AG10803 (cell line): ENCODE results near the gene TBATA.

Source experiments
- DNase-seq: peaks from one replicate; pipeline ENCODE4 v3.0.0; 2010; ENCODE audit warnings: low read depth
- H3K4me3 ChIP-seq: 2 replicates; pipeline ENCODE4 v1.5.1; 2011; ENCODE audit warnings: mild to moderate bottlenecking, low read length, control low read depth
- TF ChIP-seq, protein P1 (sequence below): conservative IDR thresholded peaks from 2 replicates; pipeline ENCODE4 v1.5.1; 2011; ENCODE audit warnings: mild to moderate bottlenecking, low read length, control low read depth, inconsistent platforms

The TBATA gene

DNA sequence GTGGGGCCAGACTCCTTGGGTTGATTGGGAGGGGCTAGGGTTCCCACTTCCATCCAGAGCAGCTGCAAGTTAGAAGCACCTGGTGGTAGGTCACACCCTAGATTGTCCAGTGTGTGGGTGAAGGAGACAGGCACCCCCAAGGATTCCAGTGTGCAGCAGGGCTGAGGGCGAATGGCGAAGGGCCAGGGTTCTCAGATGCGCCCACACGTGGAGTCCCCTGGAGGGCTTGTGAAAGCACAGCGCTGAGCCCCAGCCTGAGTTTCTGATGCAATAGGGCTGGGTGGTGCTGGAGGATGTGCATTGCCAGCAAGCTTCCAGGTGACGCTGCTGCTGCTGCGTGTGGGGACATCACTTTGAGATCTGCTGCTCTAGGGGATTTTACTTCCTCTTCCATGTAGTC, 25.4 kb downstream of the TBATA start:
- DNase-seq = no peak
- TF ChIP-seq, protein P1, sequence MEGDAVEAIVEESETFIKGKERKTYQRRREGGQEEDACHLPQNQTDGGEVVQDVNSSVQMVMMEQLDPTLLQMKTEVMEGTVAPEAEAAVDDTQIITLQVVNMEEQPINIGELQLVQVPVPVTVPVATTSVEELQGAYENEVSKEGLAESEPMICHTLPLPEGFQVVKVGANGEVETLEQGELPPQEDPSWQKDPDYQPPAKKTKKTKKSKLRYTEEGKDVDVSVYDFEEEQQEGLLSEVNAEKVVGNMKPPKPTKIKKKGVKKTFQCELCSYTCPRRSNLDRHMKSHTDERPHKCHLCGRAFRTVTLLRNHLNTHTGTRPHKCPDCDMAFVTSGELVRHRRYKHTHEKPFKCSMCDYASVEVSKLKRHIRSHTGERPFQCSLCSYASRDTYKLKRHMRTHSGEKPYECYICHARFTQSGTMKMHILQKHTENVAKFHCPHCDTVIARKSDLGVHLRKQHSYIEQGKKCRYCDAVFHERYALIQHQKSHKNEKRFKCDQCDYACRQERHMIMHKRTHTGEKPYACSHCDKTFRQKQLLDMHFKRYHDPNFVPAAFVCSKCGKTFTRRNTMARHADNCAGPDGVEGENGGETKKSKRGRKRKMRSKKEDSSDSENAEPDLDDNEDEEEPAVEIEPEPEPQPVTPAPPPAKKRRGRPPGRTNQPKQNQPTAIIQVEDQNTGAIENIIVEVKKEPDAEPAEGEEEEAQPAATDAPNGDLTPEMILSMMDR = no peak; the same call in 1 of the 2 replicates
- H3K4me3 ChIP-seq = no peak overlapping the region

- no peak overlapping the region for H3K4me3 ChIP-seq
- peak; percentile 73 for DNase-seq
- TF ChIP-seq, protein P1 = peak; percentile 86
These were observed 26.2 kb downstream of the TBATA start for GRCh38 chr10:70758757-70759514.

DNA sequence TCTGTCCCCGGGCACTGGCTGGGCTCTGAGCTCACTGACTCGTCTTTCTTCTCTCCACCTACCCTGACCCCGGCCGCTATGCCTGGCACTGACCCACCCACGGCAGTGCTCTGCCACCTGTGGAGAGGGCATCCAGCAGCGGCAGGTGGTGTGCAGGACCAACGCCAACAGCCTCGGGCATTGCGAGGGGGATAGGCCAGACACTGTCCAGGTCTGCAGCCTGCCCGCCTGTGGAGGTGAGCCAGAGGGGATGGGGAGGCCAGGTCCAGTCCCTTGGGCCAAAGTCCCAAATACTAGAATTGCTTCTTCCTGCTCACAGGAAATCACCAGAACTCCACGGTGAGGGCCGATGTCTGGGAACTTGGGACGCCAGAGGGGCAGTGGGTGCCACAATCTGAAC, 27.3 kb downstream of the TBATA start:
- H3K4me3 ChIP-seq = no peak overlapping the region
- TF ChIP-seq, protein P1 = no peak
- no peak for DNase-seq

- no peak for DNase-seq
- TF ChIP-seq, protein P1 = no peak
- H3K4me3 ChIP-seq = no peak overlapping the region
These were observed 28.3 kb downstream of the TBATA start for GRCh38 chr10:70756700-70757360.

DNA sequence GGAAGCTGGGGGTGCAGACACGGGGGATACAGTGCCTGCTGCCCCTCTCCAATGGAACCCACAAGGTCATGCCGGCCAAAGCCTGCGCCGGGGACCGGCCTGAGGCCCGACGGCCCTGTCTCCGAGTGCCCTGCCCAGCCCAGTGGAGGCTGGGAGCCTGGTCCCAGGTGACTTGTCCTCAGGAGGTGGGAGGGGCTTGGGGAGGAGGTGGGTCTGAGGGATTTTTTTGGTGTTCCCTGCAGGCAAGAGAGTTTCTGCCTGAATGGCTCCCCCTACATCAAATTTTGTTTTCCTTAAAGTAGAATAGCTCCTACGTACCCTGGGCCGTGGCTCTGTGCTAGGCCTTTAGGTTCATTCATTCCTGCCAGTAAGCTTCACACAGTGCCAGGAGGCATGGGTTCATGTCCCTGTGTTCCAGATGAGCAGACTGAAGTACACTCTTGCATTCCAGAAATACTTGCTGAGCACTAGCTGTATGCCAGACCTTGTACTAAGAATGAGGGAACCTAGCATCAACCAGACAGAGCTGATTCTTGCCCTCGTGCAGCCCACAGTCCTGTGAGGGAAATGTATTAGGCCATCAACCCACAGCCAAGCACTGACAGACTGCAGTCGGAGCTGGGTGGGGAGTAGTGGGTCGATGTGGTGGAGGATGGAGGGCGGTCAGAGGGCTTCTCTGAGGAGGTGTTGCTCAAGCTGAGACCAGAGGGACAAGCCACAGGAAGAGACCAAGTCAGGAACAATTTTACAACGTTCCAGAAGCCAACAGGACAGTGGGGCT, 31.1 kb downstream of the TBATA start:
- DNase-seq = peak; percentile 72
- TF ChIP-seq, protein P1 = no peak
- no peak overlapping the region for H3K4me3 ChIP-seq

DNA sequence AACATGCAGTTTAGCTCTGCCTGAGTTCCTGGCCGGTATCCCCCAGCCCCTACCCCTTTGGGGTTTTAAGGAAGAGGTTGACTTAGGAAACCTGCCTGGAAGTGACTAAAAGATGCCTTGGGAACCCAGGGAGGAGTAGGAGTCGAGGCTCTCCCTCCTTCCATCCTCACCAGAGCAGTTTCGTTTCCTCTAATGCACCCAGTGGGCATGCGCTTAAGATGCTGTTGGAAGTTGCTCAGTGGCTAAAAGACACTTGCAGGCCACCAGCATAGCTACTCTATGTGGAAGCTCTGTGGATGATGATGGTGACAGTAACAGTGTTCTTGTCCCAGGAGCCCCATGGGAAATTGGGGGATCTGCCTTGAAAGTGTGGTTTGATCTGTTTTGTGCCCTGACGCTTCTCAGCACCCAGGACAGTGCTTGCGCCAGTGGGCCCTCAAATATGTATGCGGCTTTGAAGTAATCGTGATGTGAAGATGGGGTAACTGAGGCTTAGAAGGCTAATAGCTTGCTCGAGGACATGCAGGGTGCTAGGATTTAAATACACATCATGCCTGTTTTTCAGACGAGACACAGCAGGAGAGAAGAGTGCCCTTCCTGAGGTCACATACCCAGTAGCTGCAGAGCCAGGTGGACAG, 32.0 kb downstream of the TBATA start:
- DNase-seq = no peak
- TF ChIP-seq, protein P1 = no peak

More for the DNA sequence above, 32.0 kb downstream of the TBATA start:
- no peak overlapping the region for H3K4me3 ChIP-seq
